ENCODE results near the gene LDLRAD3. TPM values are rescaled to one million over a fixed set of nuclear protein-coding genes. Genes with fewer than 3 reads are reported as not detected.

Gene LDLRAD3
- total and polyA plus RNA-seq, 7 experiments from 2014 or later: 0.08 to 6.9 (median 0.41) TPM; not detected in 3

DNA sequence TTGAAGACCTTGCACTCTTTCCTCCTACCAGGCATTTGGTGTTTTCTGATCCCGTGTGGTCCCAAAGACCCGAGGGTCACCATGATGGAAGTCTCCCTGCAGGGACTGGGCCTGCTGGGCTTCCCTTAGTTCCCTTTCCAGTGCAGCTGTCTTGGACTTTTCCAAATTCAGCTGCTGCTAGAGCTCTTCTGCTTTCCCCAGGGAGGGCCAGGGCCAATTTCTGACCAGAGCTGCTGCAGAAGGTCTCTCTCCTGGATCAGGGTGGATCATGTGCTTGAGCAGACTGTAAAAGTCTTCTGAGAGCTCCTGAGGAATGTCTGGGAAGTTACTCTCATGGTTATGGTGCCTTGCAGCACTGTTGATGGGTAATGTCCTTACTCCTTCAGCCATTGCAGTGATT, 23.2 kb downstream of the LDLRAD3 start:
- Mint-ChIP-seq H3K36me3 (peaks cover 0 to 5% (median 0%) of the 10 kb centered on the region in 5 donors), H3K9me3 (peaks cover 0 to 3% (median 0%) of the 10 kb centered on the region in 11 donors), H3K27ac (no peak overlapping the region), H3K4me1 (no peaks in the 10 kb centered on the region), H3K27me3 (peaks cover 5 to 20% (median 13%) of the 10 kb centered on the region in 5 donors), H3K4me3 (no peak overlapping the region)
- no peaks in the 10 kb centered on the region for H3K9me3 ChIP-seq (ENCODE audit: control insufficient read depth in 2 of 3, low read length in 3 of 3)
- H3K36me3 ChIP-seq (ENCODE audit: control insufficient read depth in 2 of 3, insufficient read depth in 3 of 3, low read length in 3 of 3): no peaks in the 10 kb centered on the region
- H3K27ac ChIP-seq (ENCODE audit: low read depth, low read length): no peak overlapping the region
- no peak for DNase-seq
- no peak for ATAC-seq
- ChIA-PET POLR2A (no interaction called here), CTCF (no interaction called here)
- no peaks in the 10 kb centered on the region for H3K27me3 ChIP-seq (ENCODE audit: control insufficient read depth in 2 of 2, insufficient read depth in 2 of 2, low read length in 2 of 2)
- H3K4me1 ChIP-seq (ENCODE audit: control insufficient read depth in 2 of 2, insufficient read depth in 2 of 2, low read length in 2 of 2): no peaks in the 10 kb centered on the region
- intact Hi-C loops (cut with micrococcal nuclease): no loop called here
- no peak overlapping the region for H3K4me3 ChIP-seq (ENCODE audit: low read length)

DNA sequence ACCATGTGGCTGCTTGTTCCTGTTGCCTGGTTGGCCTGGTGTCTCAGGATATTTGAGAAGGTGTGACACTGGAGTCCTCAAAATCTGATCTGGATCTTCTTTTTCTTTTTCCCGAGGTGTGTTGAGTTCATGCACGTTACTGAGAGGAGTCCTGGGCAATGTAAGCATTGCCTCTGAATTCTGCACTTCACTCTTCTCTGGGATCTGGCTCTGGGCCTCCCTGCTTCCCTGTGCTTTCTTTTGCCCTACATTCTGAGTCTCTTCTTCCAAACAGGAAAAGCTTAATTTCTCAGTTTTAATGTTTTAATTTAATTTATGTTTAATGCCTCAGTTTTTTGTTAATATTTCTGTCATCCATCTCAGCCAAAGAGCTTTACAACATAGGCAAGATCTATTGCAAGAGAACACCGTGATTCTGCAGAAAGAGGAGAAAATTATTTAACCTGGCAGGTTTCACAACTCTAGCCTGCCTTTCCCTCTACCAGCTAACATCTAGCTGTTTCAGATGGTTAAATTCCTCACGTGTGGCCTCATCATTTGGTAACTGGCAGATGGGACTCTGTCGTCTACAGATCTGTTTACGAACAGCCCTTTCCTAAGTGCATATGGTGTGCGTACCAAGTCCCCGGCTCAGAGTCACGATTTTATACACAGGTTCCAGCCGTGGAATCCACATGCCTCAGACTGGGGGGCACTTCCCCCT, 24.7 kb downstream of the LDLRAD3 start:
- Mint-ChIP-seq H3K4me1 (no peaks in the 10 kb centered on the region), H3K27ac (no peak overlapping the region), H3K9me3 (peaks cover 0 to 4% (median 0%) of the 10 kb centered on the region in 11 donors), H3K4me3 (no peak overlapping the region), H3K27me3 (peaks cover 5 to 22% (median 13%) of the 10 kb centered on the region in 5 donors), H3K36me3 (peaks cover 0 to 5% (median 0%) of the 10 kb centered on the region in 5 donors)
- no peak overlapping the region for H3K4me3 ChIP-seq (ENCODE audit: low read length)
- CTCF ChIA-PET: no interaction called here
- intact Hi-C loops (cut with micrococcal nuclease): no loop called here
- H3K27me3 ChIP-seq (ENCODE audit: control insufficient read depth in 2 of 2, insufficient read depth in 2 of 2, low read length in 2 of 2): no peaks in the 10 kb centered on the region
- ATAC-seq: no peak
- no peaks in the 10 kb centered on the region for H3K9me3 ChIP-seq (ENCODE audit: control insufficient read depth in 2 of 3, low read length in 3 of 3)
- POLR2A ChIA-PET: no interaction called here
- DNase-seq: no peak
- H3K36me3 ChIP-seq (ENCODE audit: control insufficient read depth in 2 of 3, insufficient read depth in 3 of 3, low read length in 3 of 3): no peaks in the 10 kb centered on the region
- no peaks in the 10 kb centered on the region for H3K4me1 ChIP-seq (ENCODE audit: control insufficient read depth in 2 of 2, insufficient read depth in 2 of 2, low read length in 2 of 2)
- no peak overlapping the region for H3K27ac ChIP-seq (ENCODE audit: low read depth, low read length)

DNA sequence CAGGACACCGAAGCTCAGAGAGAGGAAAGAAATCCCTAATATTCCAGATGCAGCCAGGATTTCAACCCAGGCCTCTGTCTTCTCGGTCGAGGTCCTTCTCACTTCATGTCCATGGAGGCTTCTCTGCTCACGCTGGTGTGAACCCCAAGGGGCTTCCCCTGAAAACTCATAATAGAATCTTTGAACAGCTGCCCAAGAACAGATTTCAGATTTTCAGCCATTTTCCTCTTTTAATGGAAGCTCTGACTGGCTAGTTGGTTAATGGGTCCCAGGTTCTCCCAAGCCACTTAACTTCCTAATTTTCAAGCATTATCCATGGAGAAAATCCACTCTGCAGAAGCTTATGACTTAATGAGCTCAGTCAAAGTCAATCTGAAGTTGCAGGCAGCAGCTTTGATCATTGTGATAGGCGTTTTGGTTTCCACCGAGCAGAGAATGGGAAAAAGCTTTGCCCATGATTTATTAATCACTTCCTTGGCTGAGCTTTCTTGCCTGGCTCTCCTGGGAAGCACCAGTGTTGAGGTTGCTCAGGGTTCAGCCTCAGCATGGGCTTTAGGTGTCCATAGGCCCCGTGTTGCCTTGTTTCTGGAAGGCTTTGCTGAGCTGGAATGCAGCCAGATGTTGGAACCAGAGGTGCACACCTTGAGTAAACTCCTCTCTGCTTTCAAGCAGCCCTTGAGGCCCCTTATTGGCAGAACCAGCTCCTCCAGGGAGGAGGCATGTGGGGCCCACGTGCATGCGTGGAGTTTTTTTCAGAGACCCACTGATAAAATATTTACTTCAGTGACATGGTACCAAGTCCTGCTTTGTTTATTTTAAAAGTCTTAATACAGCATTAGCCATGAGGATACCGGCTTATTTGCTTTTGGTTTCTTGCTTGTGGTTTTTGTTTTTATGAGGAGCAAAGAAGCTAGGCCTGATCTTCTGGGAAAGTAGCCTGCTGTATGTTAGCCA, 25.5 kb downstream of the LDLRAD3 start:
- Mint-ChIP-seq H3K4me3 (no peak overlapping the region), H3K36me3 (peaks cover 0 to 5% (median 0%) of the 10 kb centered on the region in 5 donors), H3K27ac (no peak overlapping the region), H3K27me3 (peaks cover 0 to 19% (median 5%) of the 10 kb centered on the region in 5 donors), H3K4me1 (no peaks in the 10 kb centered on the region), H3K9me3 (peaks cover 0 to 8% (median 0%) of the 10 kb centered on the region in 11 donors)
- ChIA-PET CTCF (no interaction called here), POLR2A (no interaction called here)
- no peak overlapping the region for H3K4me3 ChIP-seq (ENCODE audit: low read length)
- H3K27me3 ChIP-seq (ENCODE audit: control insufficient read depth in 2 of 2, insufficient read depth in 2 of 2, low read length in 2 of 2): no peaks in the 10 kb centered on the region
- H3K9me3 ChIP-seq (ENCODE audit: control insufficient read depth in 2 of 3, low read length in 3 of 3): no peaks in the 10 kb centered on the region
- intact Hi-C loops (cut with micrococcal nuclease): no loop called here
- H3K4me1 ChIP-seq (ENCODE audit: control insufficient read depth in 2 of 2, insufficient read depth in 2 of 2, low read length in 2 of 2): no peaks in the 10 kb centered on the region
- no peaks in the 10 kb centered on the region for H3K36me3 ChIP-seq (ENCODE audit: control insufficient read depth in 2 of 3, insufficient read depth in 3 of 3, low read length in 3 of 3)
- DNase-seq: no peak
- no peak overlapping the region for H3K27ac ChIP-seq (ENCODE audit: low read depth, low read length)
- ATAC-seq: no peak

DNA sequence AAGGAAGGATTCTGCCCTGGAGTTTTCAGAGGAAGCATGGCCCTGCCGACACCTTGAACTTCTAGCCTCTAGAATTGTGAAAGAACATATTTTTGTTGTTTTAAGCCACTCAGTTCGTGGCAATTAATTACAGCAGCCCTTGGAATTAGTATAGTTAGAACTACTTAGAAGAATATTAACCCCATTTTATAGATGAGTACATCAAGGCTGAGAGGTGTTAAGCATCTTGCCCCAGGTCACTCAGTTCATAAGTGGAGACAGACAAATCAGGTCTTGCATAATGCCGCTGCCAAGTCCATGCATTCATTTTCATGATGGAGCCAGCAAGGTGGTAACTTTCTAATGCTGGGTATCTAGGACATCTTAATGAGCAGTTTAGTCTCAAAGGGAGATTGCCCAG, 26.6 kb downstream of the LDLRAD3 start:
- Histone ChIP-seq H3K9me3 (ENCODE audit: control insufficient read depth in 2 of 3, low read length in 3 of 3) (no peaks in the 10 kb centered on the region), H3K27me3 (ENCODE audit: control insufficient read depth in 2 of 2, insufficient read depth in 2 of 2, low read length in 2 of 2) (no peaks in the 10 kb centered on the region), H3K4me3 (ENCODE audit: low read length) (no peak overlapping the region), H3K27ac (ENCODE audit: low read depth, low read length) (no peak overlapping the region), H3K36me3 (ENCODE audit: control insufficient read depth in 2 of 3, insufficient read depth in 3 of 3, low read length in 3 of 3) (no peaks in the 10 kb centered on the region), H3K4me1 (ENCODE audit: control insufficient read depth in 2 of 2, insufficient read depth in 2 of 2, low read length in 2 of 2) (no peaks in the 10 kb centered on the region)
- Mint-ChIP-seq H3K9me3 (peaks cover 0 to 9% (median under 1%) of the 10 kb centered on the region in 11 donors), H3K4me3 (no peak overlapping the region), H3K4me1 (no peaks in the 10 kb centered on the region), H3K27ac (no peak overlapping the region), H3K36me3 (peaks cover 0 to 5% (median 0%) of the 10 kb centered on the region in 5 donors), H3K27me3 (peaks cover 0 to 15% (median 3%) of the 10 kb centered on the region in 5 donors)
- intact Hi-C loops (cut with micrococcal nuclease): no loop called here
- CTCF ChIA-PET: no interaction called here
- POLR2A ChIA-PET: no interaction called here
- no peak for DNase-seq
- ATAC-seq: no peak

DNA sequence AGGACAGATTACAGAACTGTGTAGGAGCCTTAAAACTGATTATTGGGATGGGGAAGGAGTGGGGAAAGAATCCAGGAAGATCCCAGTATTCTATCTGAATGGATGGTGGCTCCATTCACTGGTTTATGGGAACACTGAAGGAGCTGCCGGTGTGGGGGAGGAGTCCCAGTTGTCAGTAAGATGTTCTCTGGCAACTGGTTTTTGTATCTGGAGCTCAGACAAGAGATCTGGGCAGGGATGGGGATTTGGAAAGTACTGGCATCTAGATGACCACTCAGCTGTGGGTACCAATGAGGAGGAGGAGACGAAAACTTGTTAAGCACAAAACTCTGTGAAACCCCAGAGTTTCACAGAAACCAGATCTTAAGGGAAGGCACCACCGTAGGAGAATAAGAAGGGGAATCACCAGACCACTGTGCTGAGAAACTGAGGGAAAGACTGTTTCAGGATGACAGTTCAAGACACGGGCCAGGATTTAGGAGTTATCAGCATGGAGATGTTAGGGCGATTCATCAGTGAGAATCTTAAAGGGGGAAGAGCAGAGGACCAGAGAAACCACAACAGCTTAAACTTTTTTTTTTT, 28.1 kb downstream of the LDLRAD3 start:
- H3K27me3 ChIP-seq (ENCODE audit: control insufficient read depth in 2 of 2, insufficient read depth in 2 of 2, low read length in 2 of 2): no peaks in the 10 kb centered on the region
- H3K4me1 ChIP-seq (ENCODE audit: control insufficient read depth in 2 of 2, insufficient read depth in 2 of 2, low read length in 2 of 2): no peaks in the 10 kb centered on the region
- H3K27ac ChIP-seq (ENCODE audit: low read depth, low read length): no peak overlapping the region
- Mint-ChIP-seq H3K4me1 (no peaks in the 10 kb centered on the region), H3K4me3 (no peak overlapping the region), H3K9me3 (peaks cover 0 to 10% (median 2%) of the 10 kb centered on the region in 11 donors), H3K27ac (no peak overlapping the region), H3K36me3 (peaks cover 0 to 5% (median 0%) of the 10 kb centered on the region in 5 donors), H3K27me3 (peaks cover 7 to 25% (median 9%) of the 10 kb centered on the region in 5 donors)
- POLR2A ChIA-PET: no interaction called here
- CTCF ChIA-PET: no interaction called here
- intact Hi-C loops (cut with micrococcal nuclease): no loop called here
- H3K36me3 ChIP-seq (ENCODE audit: control insufficient read depth in 2 of 3, insufficient read depth in 3 of 3, low read length in 3 of 3): no peaks in the 10 kb centered on the region
- no peak overlapping the region for H3K4me3 ChIP-seq (ENCODE audit: low read length)
- ATAC-seq (no peak), DNase-seq (no peak)
- no peaks in the 10 kb centered on the region for H3K9me3 ChIP-seq (ENCODE audit: control insufficient read depth in 2 of 3, low read length in 3 of 3)

DNA sequence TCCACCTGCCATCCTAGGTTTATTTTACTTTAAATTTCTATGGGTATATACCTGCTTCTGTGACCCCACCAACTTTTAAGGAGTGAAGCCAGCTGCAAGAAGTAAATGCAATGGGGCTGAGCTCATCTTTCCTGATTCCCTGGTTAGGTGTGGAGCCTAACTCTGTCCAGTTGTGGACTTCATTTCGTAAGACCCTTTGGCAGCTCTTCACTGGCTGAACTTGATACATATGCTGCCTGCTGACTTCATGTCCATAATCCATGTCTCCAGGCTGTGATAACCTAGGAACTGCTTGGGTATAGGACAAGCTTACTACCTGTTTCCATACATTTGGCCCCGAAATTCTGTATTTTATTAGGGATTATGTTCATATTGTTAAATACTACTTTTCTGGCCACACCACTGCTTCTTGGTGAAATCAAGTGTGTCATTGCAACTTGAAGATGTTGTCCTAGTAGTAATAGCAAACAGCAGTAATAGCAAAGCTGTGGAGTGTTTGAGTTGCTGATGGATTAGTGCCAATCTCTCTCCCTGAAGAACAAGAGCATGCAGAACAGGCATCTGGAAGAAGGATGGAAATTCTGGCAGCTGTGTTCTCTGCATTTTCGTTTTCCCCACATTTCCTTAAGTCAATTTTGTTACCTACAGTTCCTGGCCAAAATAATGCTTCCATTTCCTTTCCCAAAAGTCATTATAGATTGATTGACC, 31.2 kb downstream of the LDLRAD3 start:
- Histone ChIP-seq H3K4me1 (ENCODE audit: control insufficient read depth in 2 of 2, insufficient read depth in 2 of 2, low read length in 2 of 2) (no peaks in the 10 kb centered on the region), H3K4me3 (ENCODE audit: low read length) (no peak overlapping the region), H3K27me3 (ENCODE audit: control insufficient read depth in 2 of 2, insufficient read depth in 2 of 2, low read length in 2 of 2) (no peaks in the 10 kb centered on the region), H3K36me3 (ENCODE audit: control insufficient read depth in 2 of 3, insufficient read depth in 3 of 3, low read length in 3 of 3) (no peaks in the 10 kb centered on the region), H3K27ac (ENCODE audit: low read depth, low read length) (no peak overlapping the region), H3K9me3 (ENCODE audit: control insufficient read depth in 2 of 3, low read length in 3 of 3) (no peaks in the 10 kb centered on the region)
- Mint-ChIP-seq H3K4me1 (no peaks in the 10 kb centered on the region), H3K27me3 (peaks cover 8 to 26% (median 9%) of the 10 kb centered on the region in 5 donors), H3K27ac (no peak overlapping the region), H3K4me3 (no peak overlapping the region), H3K9me3 (peaks cover 0 to 11% (median 2%) of the 10 kb centered on the region in 11 donors), H3K36me3 (peaks cover 0 to 5% (median 0%) of the 10 kb centered on the region in 5 donors)
- ChIA-PET POLR2A (no interaction called here), CTCF (interaction anchor here (0.5 kb wide), 1 partner anchor 196 kb away, joined by 3 read pairs; no protein-coding TSS in a partner anchor)
- no peak for DNase-seq
- no peak for ATAC-seq
- intact Hi-C loops (cut with micrococcal nuclease): no loop called here

Data from naive thymus-derived CD4-positive, alpha-beta T cell (primary cell).